Spinal cord (tissue), 10 donors: Measurements from ENCODE around the gene HSPB3. TPM values are rescaled to one million over a fixed set of nuclear protein-coding genes. Genes with fewer than 3 reads are reported as not detected.

Experiments
- DNase-seq, 6 donors: peaks; one replicate each; pipeline versions ENCODE4 v3.0.0 to v3.0.0-alpha.2; 2013 to 2015; ENCODE audit warnings: low spot score in 6 of 6, low read depth in 4 of 6
- H3K27ac ChIP-seq: one replicate; pipeline ENCODE4 v1.5.1; 2013; ENCODE audit warnings: low read depth, low read length, control low read depth
- H3K27me3 ChIP-seq: one replicate; pipeline ENCODE4 v1.6.1; 2013; ENCODE audit warnings: low read length; ENCODE audit not compliant: control insufficient read depth, insufficient read depth
- H3K36me3 ChIP-seq: one replicate; pipeline ENCODE4 v1.6.1; 2013; ENCODE audit warnings: low read length; ENCODE audit not compliant: control insufficient read depth, insufficient read depth
- H3K4me1 ChIP-seq: one replicate; pipeline ENCODE4 v1.6.1; 2013; ENCODE audit warnings: low read length; ENCODE audit not compliant: control insufficient read depth, insufficient read depth
- H3K4me3 ChIP-seq: one replicate; pipeline ENCODE4 v1.5.1; 2013; ENCODE audit warnings: low read depth, low read length, control low read depth
- H3K9me3 ChIP-seq: one replicate; pipeline ENCODE4 v1.6.1; 2013; ENCODE audit warnings: low read length; ENCODE audit not compliant: control insufficient read depth, insufficient read depth
- WGBS: methylation state at CpG from one replicate; pipeline ENCODE4 v1.1.5; 2013; ENCODE audit warnings: missing lambda C conversion rate; ENCODE audit not compliant: insufficient coverage; 5-methylcytosine and 5-hydroxymethylcytosine counted together
- polyA plus RNA-seq, 2 donors: library from polyadenylated mRNA; unstranded; fragments of 120-200 nt; gene quantifications; one replicate each; pipeline ENCODE4 v1.2.1, GENCODE V29; 2013; ENCODE audit not compliant: insufficient read length in 2 of 2
- total RNA-seq, 2 donors: library from RNA; depleted of rRNA in 1 of 2; stranded (reverse); fragments of 120-200 nt in 1 of 2; fragments of >200 nt in 1 of 2; gene quantifications; one replicate each; pipeline versions ENCODE4 v1.2.3 to v1.2.4, GENCODE V29; 2013 to 2014
- donor health status: healthy.

The HSPB3 gene
- total and polyA plus RNA-seq, 4 donors = 0.33 to 1.4 (median 0.63) TPM

- Histone ChIP-seq H3K27ac (no peak overlapping the region), H3K4me1 (peaks cover 9% of the 10 kb centered on the region), H3K9me3 (no peaks in the 10 kb centered on the region), H3K27me3 (no peaks in the 10 kb centered on the region), H3K4me3 (no peak overlapping the region), H3K36me3 (no peaks in the 10 kb centered on the region)
- DNase-seq = peak in 2 of 6 donors; percentile 21 to 43
- WGBS = no CpG with 5 or more reads among the region's 3 CpGs
These were observed 2.5 kb upstream of the HSPB3 start for GRCh38 chr5:54453046-54453445.

GRCh38 chr5:54454602-54455001, 897 bp upstream of the HSPB3 start:
- 80% methylated on average over 1 of the region's 2 CpGs for WGBS
- H3K36me3 ChIP-seq = no peaks in the 10 kb centered on the region
- H3K4me1 ChIP-seq = peaks cover 9% of the 10 kb centered on the region
- H3K9me3 ChIP-seq = no peaks in the 10 kb centered on the region
- no peak overlapping the region for H3K4me3 ChIP-seq
- no peak overlapping the region for H3K27ac ChIP-seq
- no peak for DNase-seq
- no peaks in the 10 kb centered on the region for H3K27me3 ChIP-seq

- Histone ChIP-seq H3K36me3 (no peaks in the 10 kb centered on the region), H3K27ac (no peak overlapping the region), H3K4me3 (no peak overlapping the region), H3K4me1 (peaks cover 9% of the 10 kb centered on the region), H3K9me3 (no peaks in the 10 kb centered on the region), H3K27me3 (no peaks in the 10 kb centered on the region)
- 67% methylated on average over 1 of the region's 5 CpGs for WGBS
- DNase-seq = peak in 2 of 6 donors; percentile 7 to 16
These were observed 1.8 kb downstream of the HSPB3 start for GRCh38 chr5:54457094-54457862.

GRCh38 chr5:54458221-54458620, 2.7 kb downstream of the HSPB3 start:
- H3K9me3 ChIP-seq = no peaks in the 10 kb centered on the region
- 92% methylated on average over 1 of the region's 2 CpGs for WGBS
- H3K27ac ChIP-seq = no peak overlapping the region
- DNase-seq = no peak
- no peaks in the 10 kb centered on the region for H3K27me3 ChIP-seq
- H3K4me1 ChIP-seq = peaks cover 9% of the 10 kb centered on the region
- no peaks in the 10 kb centered on the region for H3K36me3 ChIP-seq
- H3K4me3 ChIP-seq = no peak overlapping the region

- 100% methylated on average over 2 of the region's 3 CpGs for WGBS
- H3K4me1 ChIP-seq = peaks cover 6% of the 10 kb centered on the region
- H3K36me3 ChIP-seq = no peaks in the 10 kb centered on the region
- no peak overlapping the region for H3K4me3 ChIP-seq
- no peaks in the 10 kb centered on the region for H3K27me3 ChIP-seq
- no peak for DNase-seq
- H3K27ac ChIP-seq = no peak overlapping the region
- H3K9me3 ChIP-seq = no peaks in the 10 kb centered on the region
These were observed 4.9 kb downstream of the HSPB3 start for GRCh38 chr5:54460181-54460919.

- Histone ChIP-seq H3K9me3 (no peaks in the 10 kb centered on the region), H3K36me3 (no peaks in the 10 kb centered on the region), H3K4me3 (no peak overlapping the region), H3K4me1 (no peaks in the 10 kb centered on the region), H3K27ac (no peak overlapping the region), H3K27me3 (no peaks in the 10 kb centered on the region)
- WGBS = 75% methylated on average over 4 of the region's 5 CpGs
- DNase-seq = no peak
These were observed 6.8 kb downstream of the HSPB3 start for GRCh38 chr5:54462281-54462680.

- no peak overlapping the region for H3K27ac ChIP-seq
- no peak for DNase-seq
- no peaks in the 10 kb centered on the region for H3K36me3 ChIP-seq
- no peaks in the 10 kb centered on the region for H3K4me1 ChIP-seq
- H3K9me3 ChIP-seq = no peaks in the 10 kb centered on the region
- no peaks in the 10 kb centered on the region for H3K27me3 ChIP-seq
- WGBS = 67% methylated on average over 1 of the region's 4 CpGs
- no peak overlapping the region for H3K4me3 ChIP-seq
These were observed 8.2 kb downstream of the HSPB3 start for GRCh38 chr5:54463713-54464112.

- no peak for DNase-seq
- no peaks in the 10 kb centered on the region for H3K4me1 ChIP-seq
- WGBS = 46% methylated on average over 2 of the region's 2 CpGs
- H3K27me3 ChIP-seq = no peaks in the 10 kb centered on the region
- H3K27ac ChIP-seq = no peak overlapping the region
- no peak overlapping the region for H3K4me3 ChIP-seq
- no peaks in the 10 kb centered on the region for H3K36me3 ChIP-seq
- H3K9me3 ChIP-seq = no peaks in the 10 kb centered on the region
These were observed 14.1 kb downstream of the HSPB3 start for GRCh38 chr5:54469622-54470021.

- no peak for DNase-seq
- no peaks in the 10 kb centered on the region for H3K4me1 ChIP-seq
- no peaks in the 10 kb centered on the region for H3K36me3 ChIP-seq
- H3K27ac ChIP-seq = no peak overlapping the region
- no CpG with 5 or more reads among the region's 2 CpGs for WGBS
- no peaks in the 10 kb centered on the region for H3K9me3 ChIP-seq
- no peaks in the 10 kb centered on the region for H3K27me3 ChIP-seq
- no peak overlapping the region for H3K4me3 ChIP-seq
These were observed 14.6 kb downstream of the HSPB3 start for GRCh38 chr5:54470128-54470527.

- Histone ChIP-seq H3K9me3 (no peaks in the 10 kb centered on the region), H3K4me1 (no peaks in the 10 kb centered on the region), H3K36me3 (no peaks in the 10 kb centered on the region), H3K27ac (no peak overlapping the region), H3K4me3 (no peak overlapping the region), H3K27me3 (no peaks in the 10 kb centered on the region)
- peak in 1 of 6 donors; percentile 23 for DNase-seq
- WGBS = no CpG with 5 or more reads among the region's 1 CpG
These were observed 15.2 kb downstream of the HSPB3 start for GRCh38 chr5:54470677-54471076.
